ENCODE results near the gene EEF1B2. TPM values are rescaled to one million over a fixed set of nuclear protein-coding genes. Genes with fewer than 3 reads are reported as not detected.

Gene EEF1B2
- total and polyA plus RNA-seq, 2 of the 13 experiments (the other 11 are each of a cell fraction or from before 2014, with no cell fraction given), result 1,284 to 1,731 TPM

DNA sequence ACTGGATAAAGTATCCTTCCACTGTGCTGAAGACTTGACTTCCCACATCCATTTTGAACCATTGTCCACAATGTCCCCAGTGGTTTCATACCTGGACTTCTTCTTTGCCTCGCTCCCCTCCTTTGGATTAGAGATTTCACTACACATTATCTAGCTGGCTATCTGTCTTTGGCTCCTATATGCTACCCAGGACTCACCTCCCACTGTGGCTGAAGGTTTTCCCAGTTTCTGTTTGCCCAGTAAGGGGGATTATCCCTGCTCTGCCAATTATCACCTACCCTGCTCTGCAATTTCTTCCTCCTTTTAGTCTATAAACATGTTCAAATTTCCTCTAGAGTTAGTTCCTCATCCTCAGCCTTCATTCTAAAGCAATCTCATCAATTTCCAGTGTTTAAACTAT, 9.5 kb upstream of the EEF1B2 start:
- 100% methylated on average over 1 of the region's 1 CpG for WGBS (ENCODE audit: low lambda C conversion rate)
- H3K9me3 ChIP-seq (ENCODE audit: low read length), result no peaks in the 10 kb centered on the region
- H3K79me2 ChIP-seq (ENCODE audit: insufficient read depth, low read length), result peaks cover 25% of the 10 kb centered on the region
- ChIA-PET POLR2A (no interaction called here), CTCF (ENCODE audit: low intra/inter-chr PET ratio, low total read pairs) (no interaction called here)
- ATAC-seq (no peak), DNase-seq (ENCODE audit: low spot score) (no peak), FAIRE-seq (no peak)
- no peak overlapping the region for H2AFZ ChIP-seq (ENCODE audit: low read length)
- peaks cover 12% of the 10 kb centered on the region for H3K4me1 ChIP-seq (ENCODE audit: insufficient read depth, low read length)
- H3K36me3 ChIP-seq (replicated peaks in 1 of 2; ENCODE audit: control insufficient read depth in 1 of 2, insufficient read depth in 2 of 2, low read length in 2 of 2), result peaks cover 16 to 69% of the 10 kb centered on the region in 2 experiments
- BruUV-seq (replicated peaks), result no TSS peak
- H3K27me3 ChIP-seq (ENCODE audit: control insufficient read depth in 1 of 2, insufficient read depth in 2 of 2, low read length in 2 of 2), result no peaks in the 10 kb centered on the region
- no peak overlapping the region for H3K27ac ChIP-seq (ENCODE audit: extremely low read length, insufficient read depth, low read length)
- in situ Hi-C loops (cut with HindIII; ENCODE audit: extremely low pct_ligation_motif_present, low pct_unique_long_range_greater_than_20kb), result no loop called here
- intact Hi-C loops (cut with micrococcal nuclease; ENCODE audit: unreplicated experiment), result loop anchor here (5.0 kb wide), 1 partner anchor 218 kb away; no protein-coding TSS in a partner anchor
- peaks cover 6% of the 10 kb centered on the region; the same call in 1 of the 2 replicates for H4K20me1 ChIP-seq (ENCODE audit: insufficient read depth, low read length)
- no peak overlapping the region for H3K9ac ChIP-seq (ENCODE audit: insufficient read depth, low read depth, low read length)
- H3K4me3 ChIP-seq (replicated peaks in 1 of 3; ENCODE audit: insufficient read depth in 1 of 3, low read depth in 2 of 3, low read length in 3 of 3), result no peak overlapping the region
- H3K4me2 ChIP-seq (ENCODE audit: low read depth, low read length), result no peak overlapping the region
- TF ChIP-seq, protein P1, sequence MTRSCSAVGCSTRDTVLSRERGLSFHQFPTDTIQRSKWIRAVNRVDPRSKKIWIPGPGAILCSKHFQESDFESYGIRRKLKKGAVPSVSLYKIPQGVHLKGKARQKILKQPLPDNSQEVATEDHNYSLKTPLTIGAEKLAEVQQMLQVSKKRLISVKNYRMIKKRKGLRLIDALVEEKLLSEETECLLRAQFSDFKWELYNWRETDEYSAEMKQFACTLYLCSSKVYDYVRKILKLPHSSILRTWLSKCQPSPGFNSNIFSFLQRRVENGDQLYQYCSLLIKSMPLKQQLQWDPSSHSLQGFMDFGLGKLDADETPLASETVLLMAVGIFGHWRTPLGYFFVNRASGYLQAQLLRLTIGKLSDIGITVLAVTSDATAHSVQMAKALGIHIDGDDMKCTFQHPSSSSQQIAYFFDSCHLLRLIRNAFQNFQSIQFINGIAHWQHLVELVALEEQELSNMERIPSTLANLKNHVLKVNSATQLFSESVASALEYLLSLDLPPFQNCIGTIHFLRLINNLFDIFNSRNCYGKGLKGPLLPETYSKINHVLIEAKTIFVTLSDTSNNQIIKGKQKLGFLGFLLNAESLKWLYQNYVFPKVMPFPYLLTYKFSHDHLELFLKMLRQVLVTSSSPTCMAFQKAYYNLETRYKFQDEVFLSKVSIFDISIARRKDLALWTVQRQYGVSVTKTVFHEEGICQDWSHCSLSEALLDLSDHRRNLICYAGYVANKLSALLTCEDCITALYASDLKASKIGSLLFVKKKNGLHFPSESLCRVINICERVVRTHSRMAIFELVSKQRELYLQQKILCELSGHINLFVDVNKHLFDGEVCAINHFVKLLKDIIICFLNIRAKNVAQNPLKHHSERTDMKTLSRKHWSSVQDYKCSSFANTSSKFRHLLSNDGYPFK (CRISPR knock-in tag; IDR thresholded peaks at IDR 0.05; ENCODE audit: borderline replicate concordance), result no peak
- TF ChIP-seq, protein P2, sequence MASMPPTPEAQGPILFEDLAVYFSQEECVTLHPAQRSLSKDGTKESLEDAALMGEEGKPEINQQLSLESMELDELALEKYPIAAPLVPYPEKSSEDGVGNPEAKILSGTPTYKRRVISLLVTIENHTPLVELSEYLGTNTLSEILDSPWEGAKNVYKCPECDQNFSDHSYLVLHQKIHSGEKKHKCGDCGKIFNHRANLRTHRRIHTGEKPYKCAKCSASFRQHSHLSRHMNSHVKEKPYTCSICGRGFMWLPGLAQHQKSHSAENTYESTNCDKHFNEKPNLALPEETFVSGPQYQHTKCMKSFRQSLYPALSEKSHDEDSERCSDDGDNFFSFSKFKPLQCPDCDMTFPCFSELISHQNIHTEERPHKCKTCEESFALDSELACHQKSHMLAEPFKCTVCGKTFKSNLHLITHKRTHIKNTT (CRISPR knock-in tag; IDR thresholded peaks at IDR 0.05), result no peak
- TF ChIP-seq NFATC3 (CRISPR knock-in tag; IDR thresholded peaks at IDR 0.05) (no peak), RARG (CRISPR knock-in tag; IDR thresholded peaks at IDR 0.05; ENCODE audit: low read depth) (no peak), JUNB (CRISPR knock-in tag; IDR thresholded peaks at IDR 0.05; ENCODE audit: borderline replicate concordance) (no peak), FOXC1 (CRISPR knock-in tag; IDR thresholded peaks at IDR 0.05; ENCODE audit: borderline replicate concordance) (no peak), SOX5 (CRISPR knock-in tag; IDR thresholded peaks at IDR 0.05; ENCODE audit: borderline replicate concordance) (no peak), ZNF317 (CRISPR knock-in tag; IDR thresholded peaks at IDR 0.05) (no peak), ZNF33A (CRISPR knock-in tag; IDR thresholded peaks at IDR 0.05; ENCODE audit: borderline replicate concordance) (no peak), ZNF672 (CRISPR knock-in tag; IDR thresholded peaks at IDR 0.05) (no peak)
- TF ChIP-seq, protein P3, sequence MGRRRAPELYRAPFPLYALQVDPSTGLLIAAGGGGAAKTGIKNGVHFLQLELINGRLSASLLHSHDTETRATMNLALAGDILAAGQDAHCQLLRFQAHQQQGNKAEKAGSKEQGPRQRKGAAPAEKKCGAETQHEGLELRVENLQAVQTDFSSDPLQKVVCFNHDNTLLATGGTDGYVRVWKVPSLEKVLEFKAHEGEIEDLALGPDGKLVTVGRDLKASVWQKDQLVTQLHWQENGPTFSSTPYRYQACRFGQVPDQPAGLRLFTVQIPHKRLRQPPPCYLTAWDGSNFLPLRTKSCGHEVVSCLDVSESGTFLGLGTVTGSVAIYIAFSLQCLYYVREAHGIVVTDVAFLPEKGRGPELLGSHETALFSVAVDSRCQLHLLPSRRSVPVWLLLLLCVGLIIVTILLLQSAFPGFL (CRISPR knock-in tag; IDR thresholded peaks at IDR 0.05), result no peak
- TF ChIP-seq, protein P4, sequence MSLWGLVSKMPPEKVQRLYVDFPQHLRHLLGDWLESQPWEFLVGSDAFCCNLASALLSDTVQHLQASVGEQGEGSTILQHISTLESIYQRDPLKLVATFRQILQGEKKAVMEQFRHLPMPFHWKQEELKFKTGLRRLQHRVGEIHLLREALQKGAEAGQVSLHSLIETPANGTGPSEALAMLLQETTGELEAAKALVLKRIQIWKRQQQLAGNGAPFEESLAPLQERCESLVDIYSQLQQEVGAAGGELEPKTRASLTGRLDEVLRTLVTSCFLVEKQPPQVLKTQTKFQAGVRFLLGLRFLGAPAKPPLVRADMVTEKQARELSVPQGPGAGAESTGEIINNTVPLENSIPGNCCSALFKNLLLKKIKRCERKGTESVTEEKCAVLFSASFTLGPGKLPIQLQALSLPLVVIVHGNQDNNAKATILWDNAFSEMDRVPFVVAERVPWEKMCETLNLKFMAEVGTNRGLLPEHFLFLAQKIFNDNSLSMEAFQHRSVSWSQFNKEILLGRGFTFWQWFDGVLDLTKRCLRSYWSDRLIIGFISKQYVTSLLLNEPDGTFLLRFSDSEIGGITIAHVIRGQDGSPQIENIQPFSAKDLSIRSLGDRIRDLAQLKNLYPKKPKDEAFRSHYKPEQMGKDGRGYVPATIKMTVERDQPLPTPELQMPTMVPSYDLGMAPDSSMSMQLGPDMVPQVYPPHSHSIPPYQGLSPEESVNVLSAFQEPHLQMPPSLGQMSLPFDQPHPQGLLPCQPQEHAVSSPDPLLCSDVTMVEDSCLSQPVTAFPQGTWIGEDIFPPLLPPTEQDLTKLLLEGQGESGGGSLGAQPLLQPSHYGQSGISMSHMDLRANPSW (CRISPR knock-in tag; IDR thresholded peaks at IDR 0.05; ENCODE audit: borderline replicate concordance), result no peak
- TF ChIP-seq, protein P5, sequence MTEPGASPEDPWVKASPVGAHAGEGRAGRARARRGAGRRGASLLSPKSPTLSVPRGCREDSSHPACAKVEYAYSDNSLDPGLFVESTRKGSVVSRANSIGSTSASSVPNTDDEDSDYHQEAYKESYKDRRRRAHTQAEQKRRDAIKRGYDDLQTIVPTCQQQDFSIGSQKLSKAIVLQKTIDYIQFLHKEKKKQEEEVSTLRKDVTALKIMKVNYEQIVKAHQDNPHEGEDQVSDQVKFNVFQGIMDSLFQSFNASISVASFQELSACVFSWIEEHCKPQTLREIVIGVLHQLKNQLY (CRISPR knock-in tag; IDR thresholded peaks at IDR 0.05), result no peak
- TF ChIP-seq, protein P6, sequence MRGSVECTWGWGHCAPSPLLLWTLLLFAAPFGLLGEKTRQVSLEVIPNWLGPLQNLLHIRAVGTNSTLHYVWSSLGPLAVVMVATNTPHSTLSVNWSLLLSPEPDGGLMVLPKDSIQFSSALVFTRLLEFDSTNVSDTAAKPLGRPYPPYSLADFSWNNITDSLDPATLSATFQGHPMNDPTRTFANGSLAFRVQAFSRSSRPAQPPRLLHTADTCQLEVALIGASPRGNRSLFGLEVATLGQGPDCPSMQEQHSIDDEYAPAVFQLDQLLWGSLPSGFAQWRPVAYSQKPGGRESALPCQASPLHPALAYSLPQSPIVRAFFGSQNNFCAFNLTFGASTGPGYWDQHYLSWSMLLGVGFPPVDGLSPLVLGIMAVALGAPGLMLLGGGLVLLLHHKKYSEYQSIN (CRISPR knock-in tag; IDR thresholded peaks at IDR 0.05; ENCODE audit: borderline replicate concordance), result no peak
